GM12801 (cell line): Measurements from ENCODE around the gene PURB.

Experiments used
- TF ChIP-seq, protein P1 (sequence below): IDR thresholded peaks from one replicate; pipeline ENCODE4 v1.5.1; 2011; ENCODE audit warnings: control low read depth; ENCODE audit not compliant: insufficient read length; ENCODE audit errors: extremely low read depth

The PURB gene

DNA sequence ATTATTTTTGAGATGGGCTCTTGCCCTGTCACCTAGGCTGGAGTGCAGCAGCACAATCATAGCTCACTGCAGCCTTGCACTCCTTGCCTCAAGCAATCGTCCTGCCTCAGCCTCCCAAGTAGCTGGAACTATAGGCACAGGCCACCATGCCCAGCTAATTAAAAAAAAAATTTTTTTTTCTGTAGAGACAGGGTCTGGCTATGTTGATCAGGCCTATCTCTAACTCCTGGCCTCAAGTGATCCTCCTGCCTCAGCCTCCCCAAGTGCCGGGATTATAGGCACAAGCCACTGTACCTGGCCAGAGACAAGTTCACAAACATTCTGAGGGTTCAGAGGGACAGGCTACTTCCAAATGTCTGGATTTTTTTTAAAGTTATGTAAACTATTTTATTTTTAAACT lies 32.1 kb upstream of the PURB start:
- TF ChIP-seq, protein P1, sequence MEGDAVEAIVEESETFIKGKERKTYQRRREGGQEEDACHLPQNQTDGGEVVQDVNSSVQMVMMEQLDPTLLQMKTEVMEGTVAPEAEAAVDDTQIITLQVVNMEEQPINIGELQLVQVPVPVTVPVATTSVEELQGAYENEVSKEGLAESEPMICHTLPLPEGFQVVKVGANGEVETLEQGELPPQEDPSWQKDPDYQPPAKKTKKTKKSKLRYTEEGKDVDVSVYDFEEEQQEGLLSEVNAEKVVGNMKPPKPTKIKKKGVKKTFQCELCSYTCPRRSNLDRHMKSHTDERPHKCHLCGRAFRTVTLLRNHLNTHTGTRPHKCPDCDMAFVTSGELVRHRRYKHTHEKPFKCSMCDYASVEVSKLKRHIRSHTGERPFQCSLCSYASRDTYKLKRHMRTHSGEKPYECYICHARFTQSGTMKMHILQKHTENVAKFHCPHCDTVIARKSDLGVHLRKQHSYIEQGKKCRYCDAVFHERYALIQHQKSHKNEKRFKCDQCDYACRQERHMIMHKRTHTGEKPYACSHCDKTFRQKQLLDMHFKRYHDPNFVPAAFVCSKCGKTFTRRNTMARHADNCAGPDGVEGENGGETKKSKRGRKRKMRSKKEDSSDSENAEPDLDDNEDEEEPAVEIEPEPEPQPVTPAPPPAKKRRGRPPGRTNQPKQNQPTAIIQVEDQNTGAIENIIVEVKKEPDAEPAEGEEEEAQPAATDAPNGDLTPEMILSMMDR, result no peak

DNA sequence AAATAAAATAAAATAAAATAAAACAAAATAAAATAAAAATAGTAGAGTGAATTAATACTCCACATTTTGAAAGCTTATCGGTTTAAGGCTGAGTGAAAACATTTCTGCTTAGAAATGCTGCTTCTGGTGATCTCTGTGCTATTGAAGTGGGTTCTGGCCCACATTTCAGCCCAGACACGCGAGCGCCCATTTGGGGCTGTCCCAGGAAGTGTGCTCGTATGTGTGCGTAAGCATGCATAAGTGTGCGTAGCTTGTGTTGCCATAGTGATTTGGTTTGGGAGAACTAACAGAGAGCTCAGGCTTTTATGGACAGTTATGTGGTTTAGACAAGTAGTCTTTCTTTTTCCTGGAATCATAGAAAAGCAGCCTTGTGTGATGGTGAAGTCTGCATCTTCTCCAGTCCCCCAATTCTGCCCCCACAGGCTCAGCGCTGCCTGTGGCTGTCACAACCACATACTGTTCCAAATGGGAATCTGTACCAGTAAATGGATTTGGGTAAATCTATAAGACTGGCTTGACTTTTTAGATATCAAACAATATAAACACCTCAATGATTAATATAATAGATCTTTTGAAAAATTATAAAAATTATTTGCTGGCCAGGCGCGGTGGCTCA lies 29.8 kb upstream of the PURB start:
- TF ChIP-seq, protein P1, result no peak

DNA sequence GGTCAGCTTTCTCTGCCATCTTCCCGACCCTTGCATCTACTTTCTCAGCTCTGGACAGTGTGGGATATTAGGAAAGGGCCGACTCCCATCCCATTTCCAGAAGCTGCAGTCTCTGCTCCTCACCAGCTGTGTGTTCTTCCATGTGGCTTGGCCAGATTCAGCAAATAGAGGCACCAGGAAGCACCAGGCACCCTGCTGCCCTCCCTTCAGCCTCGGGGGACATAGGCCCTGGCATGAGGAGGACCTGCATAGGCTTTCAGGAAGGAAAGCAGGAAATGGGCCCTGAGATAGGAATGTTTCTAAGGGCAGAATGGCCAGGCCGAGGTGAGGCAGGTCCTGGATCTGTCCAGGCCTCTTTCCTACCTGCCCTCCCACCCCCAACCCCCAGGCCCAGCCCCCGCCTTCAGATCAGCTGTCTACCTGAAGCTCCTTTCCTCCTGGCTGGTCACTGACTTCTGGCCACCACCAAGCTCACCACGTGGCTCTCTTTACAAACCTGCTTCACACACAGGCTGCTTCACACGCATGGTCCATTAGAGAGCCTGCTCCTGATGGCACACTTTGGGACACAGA lies 27.5 kb upstream of the PURB start:
- TF ChIP-seq, protein P1, result no peak

DNA sequence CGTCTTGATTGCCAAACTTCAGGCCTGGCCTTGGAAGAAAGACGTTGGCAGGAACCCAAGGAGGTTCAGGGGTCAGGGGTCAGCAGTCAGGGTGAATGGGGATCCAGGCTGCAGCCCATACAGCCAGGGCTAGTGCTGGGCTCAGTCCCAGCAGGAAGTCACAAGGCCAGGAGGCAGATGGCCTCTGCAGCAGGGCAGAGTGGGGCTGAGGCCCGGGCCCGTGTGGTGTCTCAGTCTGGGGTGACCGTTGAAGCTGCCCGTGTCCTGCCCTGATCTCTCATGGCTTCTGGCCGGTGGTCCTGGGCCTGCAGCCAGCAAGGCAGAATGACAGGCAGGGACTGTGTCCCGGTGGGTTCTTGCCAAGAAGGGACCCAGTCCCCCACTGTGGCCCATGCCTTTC lies 26.6 kb upstream of the PURB start:
- TF ChIP-seq, protein P1, result no peak

DNA sequence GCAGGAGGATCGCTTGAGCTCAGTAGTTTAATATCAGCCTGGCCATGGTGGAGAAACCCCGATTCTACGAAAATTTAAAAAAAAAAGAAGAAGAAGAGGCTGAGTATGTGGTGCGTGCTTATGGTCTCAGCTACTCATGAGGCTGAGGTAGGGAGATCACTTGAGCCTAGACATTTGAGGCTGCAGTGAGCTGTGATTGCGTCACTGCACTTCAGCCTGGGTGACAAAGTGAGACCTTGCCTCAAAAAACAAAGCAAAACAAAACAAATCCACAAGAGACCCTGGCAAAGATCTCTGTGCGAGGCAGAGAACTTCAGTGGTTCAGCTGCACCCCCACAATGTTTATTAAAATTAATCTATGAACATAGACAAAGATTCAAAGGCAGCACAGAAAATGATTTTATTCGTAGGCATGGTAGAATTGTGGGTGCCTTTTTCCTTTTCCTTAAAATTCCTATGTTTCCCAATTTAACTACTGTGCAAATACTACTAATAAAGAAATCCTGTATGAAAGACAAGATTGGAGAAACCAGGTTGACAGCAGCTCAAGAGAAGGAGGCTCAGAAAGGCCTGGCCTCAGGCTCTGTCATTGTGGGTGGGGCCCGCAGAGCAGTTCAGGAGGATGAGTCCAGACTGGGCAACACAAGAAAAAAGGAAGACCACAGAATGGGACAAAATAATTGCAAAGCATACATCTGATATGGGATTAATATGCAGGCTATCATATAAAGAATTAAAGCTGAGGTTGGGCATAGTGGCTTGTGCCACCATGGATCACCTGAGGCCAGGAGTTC lies 24.5 kb upstream of the PURB start:
- TF ChIP-seq, protein P1, result no peak

DNA sequence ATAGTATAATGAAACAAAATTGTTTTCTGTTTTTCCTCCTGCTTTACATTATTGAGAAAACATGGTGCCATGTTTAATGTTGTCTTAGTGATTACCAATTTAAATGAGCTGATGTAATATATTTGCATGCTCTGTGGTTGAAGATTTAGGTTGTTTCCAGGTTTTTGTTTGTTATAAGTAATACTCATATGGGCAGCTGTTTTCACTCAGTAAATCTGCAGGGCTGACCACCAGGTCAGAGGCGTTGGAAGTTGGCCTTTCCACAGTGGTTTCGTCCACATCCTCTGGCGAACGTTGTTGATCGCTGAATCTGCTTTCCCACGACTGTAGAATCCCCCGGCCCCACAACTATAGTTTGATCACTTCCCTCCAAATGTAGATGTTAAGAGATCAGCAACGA lies 21.6 kb upstream of the PURB start:
- TF ChIP-seq, protein P1, result no peak

DNA sequence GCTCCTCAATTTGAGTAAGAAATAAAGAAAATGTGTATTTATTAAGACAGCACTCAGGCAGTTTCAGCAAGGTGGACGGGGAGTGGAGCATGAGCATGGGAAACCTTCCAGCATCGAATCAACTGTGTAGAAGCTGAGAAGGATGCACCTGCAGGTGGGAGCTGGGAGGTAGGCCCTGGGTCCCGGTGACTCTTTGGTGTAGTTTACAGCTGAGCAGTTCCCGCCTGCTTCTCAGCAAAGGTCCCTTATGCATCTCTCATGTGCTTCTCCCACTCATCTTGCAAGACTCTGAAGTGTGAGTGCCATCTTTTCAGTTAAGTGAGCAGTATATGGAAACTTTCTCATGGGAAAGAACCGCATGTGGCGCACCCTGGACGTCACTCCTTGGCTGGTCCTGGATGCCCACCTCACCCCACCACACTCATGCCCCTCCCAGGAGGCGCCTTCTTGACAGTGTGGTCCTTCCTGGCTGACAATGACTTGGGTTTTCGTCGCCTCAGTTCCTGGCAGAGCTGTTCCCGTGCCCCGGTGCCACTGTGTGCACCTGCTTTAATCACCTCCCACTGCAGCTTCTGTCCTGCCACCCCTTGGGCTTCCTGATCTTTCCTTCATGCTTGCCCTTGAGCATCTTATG lies 19.8 kb upstream of the PURB start:
- TF ChIP-seq, protein P1, result no peak
